ENCODE data around the gene PIGT. TPM values are rescaled to one million over a fixed set of nuclear protein-coding genes. Genes with fewer than 3 reads are reported as not detected.
A peak's percentile ranks its signal among the peaks of the same experiment; 100 is the strongest.

PIGT gene
- total and polyA plus RNA-seq, 2 of the 13 experiments (the other 11 are each of a cell fraction or from before 2014, with no cell fraction given), result 65.9 to 74.1 TPM

- TF ChIP-seq PPARG (CRISPR knock-in tag; conservative IDR thresholded peaks at IDR 0.05) (0 out of 2 replicates have a peak, but pooled peaks have one; percentile 40), ZNF281 (CRISPR knock-in tag; IDR thresholded peaks at IDR 0.05; ENCODE audit: borderline replicate concordance) (no peak), SNAPC2 (CRISPR knock-in tag; IDR thresholded peaks at IDR 0.05) (peak; percentile 78), FOXK2 (IDR thresholded peaks at IDR 0.05) (no peak), CREB3 (CRISPR knock-in tag; IDR thresholded peaks at IDR 0.05) (peak; percentile 72; the same call in 1 of the 2 replicates), NRL (CRISPR knock-in tag; IDR thresholded peaks at IDR 0.05; ENCODE audit: borderline replicate concordance) (peak; percentile 99), CHD4 (IDR thresholded peaks at IDR 0.05; ENCODE audit: borderline replicate concordance, low read length) (no peak), ZSCAN30 (CRISPR knock-in tag; IDR thresholded peaks at IDR 0.05) (no peak; the same call in 1 of the 2 replicates), ZNF282 (IDR thresholded peaks at IDR 0.05; ENCODE audit: partially characterized antibody) (no peak), ISL2 (CRISPR knock-in tag; IDR thresholded peaks at IDR 0.05) (peak; percentile 78), FOXP4 (CRISPR knock-in tag; IDR thresholded peaks at IDR 0.05) (no peak), ELF3 (CRISPR knock-in tag; IDR thresholded peaks at IDR 0.05) (peak; percentile 94), AGO1 (IDR thresholded peaks at IDR 0.05; ENCODE audit: low read depth, low read length, poor library complexity, severe bottlenecking) (peak; percentile 77), SRSF4 (IDR thresholded peaks at IDR 0.05; ENCODE audit: low read depth, low read length, poor library complexity, severe bottlenecking) (no peak), PRDM10 (CRISPR knock-in tag; IDR thresholded peaks at IDR 0.05; ENCODE audit: low read depth) (peak; percentile 79; the same call in 1 of the 2 replicates), HIC2 (CRISPR knock-in tag; IDR thresholded peaks at IDR 0.05; ENCODE audit: low read depth) (no peak; the same call in 1 of the 2 replicates), NCOR1 (IDR thresholded peaks at IDR 0.05; ENCODE audit: borderline replicate concordance, low read length) (no peak)
Observed at GRCh38 chr20:45415822-45416637, at the start of gene PIGT (continued).

All from HepG2 (cell line).